CD4-positive, alpha-beta T cell treated with Interleukin-6 for 4 hours (primary cell): ENCODE measurements around the gene GPR180.
"Not testable (repeated sequence)": the region's sequence is repeated elsewhere in the genome, so short reads cannot be mapped to it uniquely, and the experiment has no call there.

Source experiments
- DNase-seq: peaks from one replicate; pipeline ENCODE4 v3.0.0-alpha.2; 2020; ENCODE audit warnings: mixed read lengths

GPR180 gene

GRCh38 chr13:94598281-94598680 lies 3.4 kb upstream of the GPR180 start:
- no peak for DNase-seq

- no peak for DNase-seq
Measured at GRCh38 chr13:94599877-94600276, 1.8 kb upstream of the GPR180 start.

GRCh38 chr13:94602467-94602866 lies 810 bp downstream of the GPR180 start:
- no peak for DNase-seq

GRCh38 chr13:94607056-94607455 lies 5.4 kb downstream of the GPR180 start:
- no peak for DNase-seq

GRCh38 chr13:94607939-94608338 lies 6.3 kb downstream of the GPR180 start:
- no peak for DNase-seq

GRCh38 chr13:94608586-94608985 lies 6.9 kb downstream of the GPR180 start:
- DNase-seq = no peak

- DNase-seq = no peak
Measured at GRCh38 chr13:94609196-94609595, 7.5 kb downstream of the GPR180 start.

GRCh38 chr13:94610475-94610874 lies 8.8 kb downstream of the GPR180 start:
- DNase-seq = no peak

- no peak for DNase-seq
Measured at GRCh38 chr13:94612050-94612449, 10.4 kb downstream of the GPR180 start.

GRCh38 chr13:94613051-94613450 lies 11.4 kb downstream of the GPR180 start:
- no peak for DNase-seq

GRCh38 chr13:94617389-94618000 lies 15.8 kb downstream of the GPR180 start:
- DNase-seq = peak; percentile 48

- DNase-seq = peak; percentile 28
Measured at GRCh38 chr13:94620286-94620896, 18.7 kb downstream of the GPR180 start.

GRCh38 chr13:94622344-94622743 lies 20.7 kb downstream of the GPR180 start:
- no peak for DNase-seq

- DNase-seq = no peak
Measured at GRCh38 chr13:94623316-94623715, 21.7 kb downstream of the GPR180 start.

GRCh38 chr13:94630858-94631257 lies 29.2 kb downstream of the GPR180 start:
- DNase-seq = no peak

GRCh38 chr13:94632226-94632980 lies 30.7 kb downstream of the GPR180 start:
- no peak for DNase-seq

GRCh38 chr13:94636096-94636495 lies 34.4 kb downstream of the GPR180 start:
- DNase-seq = not testable (repeated sequence)

- no peak for DNase-seq
Measured at GRCh38 chr13:94636942-94637578, 35.4 kb downstream of the GPR180 start.

- not testable (repeated sequence) for DNase-seq
Measured at GRCh38 chr13:94637677-94638076, 36.0 kb downstream of the GPR180 start.

GRCh38 chr13:94640721-94641120 lies 39.1 kb downstream of the GPR180 start:
- DNase-seq = no peak

GRCh38 chr13:94641409-94641941 lies 39.8 kb downstream of the GPR180 start:
- no peak for DNase-seq

- no peak for DNase-seq
Measured at GRCh38 chr13:94646904-94647303, 45.2 kb downstream of the GPR180 start.

GRCh38 chr13:94656176-94656575 lies 54.5 kb downstream of the GPR180 start:
- no peak for DNase-seq
